OCI-LY1 (cell line): ENCODE data around the gene DCUN1D2.

Experiments
- EZH2 ChIP-seq: fragments of 200-600 bp; sonication (generic), shearing (Covaris generic); IDR thresholded peaks from 2 replicates; pipeline ENCODE4 v1.8.0; 2017; ENCODE audit warnings: borderline replicate concordance, mixed run types, mild to moderate bottlenecking, antibody characterized with exemption, low read length, moderate library complexity, mixed read lengths
- TF ChIP-seq, protein P1 (sequence below): fragments of 200-600 bp; sonication (generic), shearing (Covaris generic); IDR thresholded peaks from 2 replicates; pipeline ENCODE4 v1.5.1; 2017; ENCODE audit warnings: mild to moderate bottlenecking, antibody characterized with exemption, low read length, moderate library complexity, mixed read lengths

DNA sequence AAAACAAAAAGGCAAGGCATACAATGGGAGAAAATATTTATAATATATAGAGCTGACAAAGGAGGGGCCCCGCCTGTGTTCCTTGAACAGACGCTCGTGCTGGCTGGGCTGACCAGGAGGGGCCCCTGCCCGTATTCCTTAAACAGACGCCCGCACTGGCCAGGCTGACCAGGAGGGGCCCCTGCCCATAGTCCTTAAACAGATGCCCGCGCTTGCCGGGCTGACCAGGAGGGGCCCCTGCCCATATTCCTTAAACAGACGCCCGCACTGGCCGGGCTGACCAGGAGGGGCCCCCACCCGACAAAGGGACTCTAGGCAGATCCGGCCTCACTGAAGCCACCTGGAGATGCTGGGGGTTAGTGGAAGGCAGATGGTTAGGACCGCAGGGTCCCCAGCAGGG is 46.5 kb downstream of the DCUN1D2 start:
- TF ChIP-seq, protein P1, sequence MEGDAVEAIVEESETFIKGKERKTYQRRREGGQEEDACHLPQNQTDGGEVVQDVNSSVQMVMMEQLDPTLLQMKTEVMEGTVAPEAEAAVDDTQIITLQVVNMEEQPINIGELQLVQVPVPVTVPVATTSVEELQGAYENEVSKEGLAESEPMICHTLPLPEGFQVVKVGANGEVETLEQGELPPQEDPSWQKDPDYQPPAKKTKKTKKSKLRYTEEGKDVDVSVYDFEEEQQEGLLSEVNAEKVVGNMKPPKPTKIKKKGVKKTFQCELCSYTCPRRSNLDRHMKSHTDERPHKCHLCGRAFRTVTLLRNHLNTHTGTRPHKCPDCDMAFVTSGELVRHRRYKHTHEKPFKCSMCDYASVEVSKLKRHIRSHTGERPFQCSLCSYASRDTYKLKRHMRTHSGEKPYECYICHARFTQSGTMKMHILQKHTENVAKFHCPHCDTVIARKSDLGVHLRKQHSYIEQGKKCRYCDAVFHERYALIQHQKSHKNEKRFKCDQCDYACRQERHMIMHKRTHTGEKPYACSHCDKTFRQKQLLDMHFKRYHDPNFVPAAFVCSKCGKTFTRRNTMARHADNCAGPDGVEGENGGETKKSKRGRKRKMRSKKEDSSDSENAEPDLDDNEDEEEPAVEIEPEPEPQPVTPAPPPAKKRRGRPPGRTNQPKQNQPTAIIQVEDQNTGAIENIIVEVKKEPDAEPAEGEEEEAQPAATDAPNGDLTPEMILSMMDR, result no peak
- no peak for TF ChIP-seq EZH2
